Aorta (tissue), 5 donors: ENCODE results near the gene TP53I13. TPM values are rescaled to one million over a fixed set of nuclear protein-coding genes. Genes with fewer than 3 reads are reported as not detected.

Experiments used
- ATAC-seq: fragments of 200-7000 bp; cut with Tn5 transposase; one replicate; pipeline ENCODE4 v1.9.1; 2022; ENCODE audit warnings: moderate library complexity; ENCODE audit not compliant: low FRiP score
- DNase-seq, 2 donors: peaks; one replicate each; pipeline ENCODE4 v3.0.0-alpha.2; 2020
- H3K27ac ChIP-seq, 2 donors: one replicate each; pipeline ENCODE4 v1.5.1; 2013; ENCODE audit warnings: low read length in 2 of 2, mild to moderate bottlenecking in 2 of 2, moderate library complexity in 2 of 2, control low read depth in 1 of 2, inconsistent platforms in 1 of 2, low read depth in 1 of 2
- H3K27me3 ChIP-seq, 2 donors: one replicate each; pipeline ENCODE4 v1.6.1; 2013; ENCODE audit warnings: control low read depth in 1 of 2, low read length in 1 of 2, mild to moderate bottlenecking in 1 of 2, moderate library complexity in 1 of 2; ENCODE audit not compliant: insufficient read depth in 2 of 2, control insufficient read depth in 1 of 2
- H3K36me3 ChIP-seq, 2 donors: one replicate each; pipeline ENCODE4 v1.6.1; 2013; ENCODE audit warnings: control low read depth in 1 of 2, low read length in 1 of 2, mild to moderate bottlenecking in 1 of 2; ENCODE audit not compliant: insufficient read depth in 2 of 2, control insufficient read depth in 1 of 2
- H3K4me1 ChIP-seq, 2 donors: one replicate each; pipeline ENCODE4 v1.6.1; 2013; ENCODE audit warnings: low read length in 2 of 2, control low read depth in 1 of 2, mild to moderate bottlenecking in 1 of 2, moderate library complexity in 1 of 2; ENCODE audit not compliant: insufficient read depth in 2 of 2, control insufficient read depth in 1 of 2
- H3K4me3 ChIP-seq, 2 donors: one replicate each; pipeline ENCODE4 v1.5.1; 2013; ENCODE audit warnings: low read length in 2 of 2, control low read depth in 1 of 2, mild to moderate bottlenecking in 1 of 2
- H3K9me3 ChIP-seq: one replicate; pipeline ENCODE4 v1.6.1; 2013; ENCODE audit warnings: mild to moderate bottlenecking, low read length; ENCODE audit not compliant: control insufficient read depth
- WGBS, 2 donors: extraction: QIAGEN DNeasy Blood & Tissue Kit; methylation state at CpG; one replicate each; pipeline ENCODE4 v1.1.7; 2013; 5-methylcytosine and 5-hydroxymethylcytosine counted together
- intact Hi-C, 2 donors: fragments of 100-400 bp; cut with DNase I; formaldehyde crosslinking; loops; one replicate each; pipeline versions ENCODE4 v1.14.2 to v1.15.0; 2022
- polyA plus RNA-seq, 2 donors: library from polyadenylated mRNA; stranded (reverse); fragments of 200-250 nt; gene quantifications; one replicate each; pipeline ENCODE4 v1.2.3, GENCODE V29; 2013
- total RNA-seq, 2 donors: library from RNA; stranded (reverse); fragmentation: NEBNext Ultra II Directional; extraction: Animal tissue kit (Norgen Biotek cat#: 25700); gene quantifications; one replicate each; pipeline ENCODE4 v1.2.1, GENCODE V29; 2021
- donor health status: healthy with polysubstance abuse.
- donor health status: Bipolar disorder and iron deficiency.
- donor health status: DM: no; HTN: no; CAD: no.
- donor health status: DM: no; HTN: no; CAD: no.
- donor health status: DM: yes; HTN: yes; CAD: no.

The TP53I13 gene
- total and polyA plus RNA-seq, 4 donors, result 18.4 to 122 (median 33.0) TPM

GRCh38 chr17:29565643-29566472 lies 2.6 kb upstream of the TP53I13 start:
- intact Hi-C loops, result no loop called here
- DNase-seq (peak; percentile 67 to 78), ATAC-seq (peak; percentile 1)
- no peaks in the 10 kb centered on the region for H3K9me3 ChIP-seq
- H3K4me3 ChIP-seq, result no peak overlapping the region
- WGBS, 2 donors, result 36 to 38% methylated on average over 53 to 55 of the region's 55 CpGs
- no peaks in the 10 kb centered on the region for H3K36me3 ChIP-seq
- no peak overlapping the region for H3K27ac ChIP-seq
- H3K4me1 ChIP-seq, result no peaks in the 10 kb centered on the region
- H3K27me3 ChIP-seq, result no peaks in the 10 kb centered on the region

- intact Hi-C loops, result no loop called here
- H3K9me3 ChIP-seq, result no peaks in the 10 kb centered on the region
- ATAC-seq (peak; percentile 49), DNase-seq (peak; percentile 83 to 91)
- peak within 1 kb of the TSS in 1 of 2 donors; percentile 43 for H3K27ac ChIP-seq
- peak within 1 kb of the TSS; percentile 50 to 54 for H3K4me3 ChIP-seq
- H3K36me3 ChIP-seq, result no peaks in the 10 kb centered on the region
- no peaks in the 10 kb centered on the region for H3K27me3 ChIP-seq
- H3K4me1 ChIP-seq, result no peaks in the 10 kb centered on the region
- WGBS, 2 donors, result 1% methylated on average over 56 to 94 of the region's 94 CpGs
Measured at GRCh38 chr17:29566473-29567303, 1.8 kb upstream of the TP53I13 start, which contains the start of gene ABHD15. ABHD15 (minus strand) TSS chr17:29567037; CDS start chr17:29566966, 71 bp downstream.

GRCh38 chr17:29567304-29567553 lies 1.3 kb upstream of the TP53I13 start:
- no peaks in the 10 kb centered on the region for H3K4me1 ChIP-seq
- ATAC-seq, result peak; percentile 2

GRCh38 chr17:29567554-29568330 lies 759 bp upstream of the TP53I13 start:
- ATAC-seq, result peak; percentile 71
- H3K27ac ChIP-seq, result peak overlapping the region; percentile 1 to 43

More at GRCh38 chr17:29567304-29567553, 1.3 kb upstream of the TP53I13 start:
- H3K4me3 ChIP-seq, result peak overlapping the region; percentile 50 to 54
- no peaks in the 10 kb centered on the region for H3K36me3 ChIP-seq
- 1% methylated on average over 16 to 27 of the region's 27 CpGs for WGBS, 2 donors
- no peaks in the 10 kb centered on the region for H3K27me3 ChIP-seq
- DNase-seq, result no peak
- H3K27ac ChIP-seq, result peak overlapping the region in 1 of 2 donors; percentile 43
- intact Hi-C loops, result no loop called here
- no peaks in the 10 kb centered on the region for H3K9me3 ChIP-seq

GRCh38 chr17:29569245-29569950 lies 897 bp downstream of the TP53I13 start:
- WGBS, 2 donors, result 48 to 49% methylated on average over 14 of the region's 14 CpGs
- ATAC-seq (no peak), DNase-seq (peak; percentile 37 to 60)
- Histone ChIP-seq H3K27ac (peak overlapping the region in 1 of 2 donors; percentile 38), H3K27me3 (no peaks in the 10 kb centered on the region), H3K9me3 (no peaks in the 10 kb centered on the region), H3K4me1 (no peaks in the 10 kb centered on the region), H3K4me3 (peak overlapping the region in 1 of 2 donors; percentile 54), H3K36me3 (no peaks in the 10 kb centered on the region)
- intact Hi-C loops, result no loop called here

More at GRCh38 chr17:29567554-29568330, 759 bp upstream of the TP53I13 start:
- Histone ChIP-seq H3K36me3 (no peaks in the 10 kb centered on the region), H3K27me3 (no peaks in the 10 kb centered on the region), H3K4me3 (peak overlapping the region; percentile 50 to 54), H3K9me3 (no peaks in the 10 kb centered on the region), H3K4me1 (no peaks in the 10 kb centered on the region)
- intact Hi-C loops, result no loop called here
- 0% methylated on average over 60 to 63 of the region's 63 CpGs for WGBS, 2 donors
- DNase-seq, result peak; percentile 81 to 87

- ATAC-seq (no peak), DNase-seq (peak; percentile 34 to 57)
- Histone ChIP-seq H3K4me1 (no peaks in the 10 kb centered on the region), H3K4me3 (no peak overlapping the region), H3K36me3 (no peaks in the 10 kb centered on the region), H3K27me3 (no peaks in the 10 kb centered on the region), H3K27ac (no peak overlapping the region), H3K9me3 (no peaks in the 10 kb centered on the region)
- WGBS, 2 donors, result 72 to 74% methylated on average over 7 of the region's 7 CpGs
- intact Hi-C loops, result no loop called here
Measured at GRCh38 chr17:29570521-29570920, 2.0 kb downstream of the TP53I13 start.

GRCh38 chr17:29571486-29571882 lies 3.0 kb downstream of the TP53I13 start:
- intact Hi-C loops, result no loop called here
- Histone ChIP-seq H3K36me3 (no peaks in the 10 kb centered on the region), H3K9me3 (no peaks in the 10 kb centered on the region), H3K4me1 (no peaks in the 10 kb centered on the region), H3K27me3 (no peaks in the 10 kb centered on the region), H3K4me3 (no peak overlapping the region), H3K27ac (no peak overlapping the region)
- ATAC-seq, result no peak
- peak in 1 of 2 donors; percentile 49 for DNase-seq
- 83 to 86% methylated on average over 6 of the region's 6 CpGs for WGBS, 2 donors
